Measurements from ENCODE around the gene PPIA.
A peak's percentile ranks its signal among the peaks of the same experiment; 100 is the strongest.
"Not testable (repeated sequence)": the region's sequence is repeated elsewhere in the genome, so short reads cannot be mapped to it uniquely, and the experiment has no call there.

Gene PPIA

GRCh38 chr7:44764081-44764480 lies 32.4 kb upstream of the PPIA start:
- DNase-seq = no peak

DNA sequence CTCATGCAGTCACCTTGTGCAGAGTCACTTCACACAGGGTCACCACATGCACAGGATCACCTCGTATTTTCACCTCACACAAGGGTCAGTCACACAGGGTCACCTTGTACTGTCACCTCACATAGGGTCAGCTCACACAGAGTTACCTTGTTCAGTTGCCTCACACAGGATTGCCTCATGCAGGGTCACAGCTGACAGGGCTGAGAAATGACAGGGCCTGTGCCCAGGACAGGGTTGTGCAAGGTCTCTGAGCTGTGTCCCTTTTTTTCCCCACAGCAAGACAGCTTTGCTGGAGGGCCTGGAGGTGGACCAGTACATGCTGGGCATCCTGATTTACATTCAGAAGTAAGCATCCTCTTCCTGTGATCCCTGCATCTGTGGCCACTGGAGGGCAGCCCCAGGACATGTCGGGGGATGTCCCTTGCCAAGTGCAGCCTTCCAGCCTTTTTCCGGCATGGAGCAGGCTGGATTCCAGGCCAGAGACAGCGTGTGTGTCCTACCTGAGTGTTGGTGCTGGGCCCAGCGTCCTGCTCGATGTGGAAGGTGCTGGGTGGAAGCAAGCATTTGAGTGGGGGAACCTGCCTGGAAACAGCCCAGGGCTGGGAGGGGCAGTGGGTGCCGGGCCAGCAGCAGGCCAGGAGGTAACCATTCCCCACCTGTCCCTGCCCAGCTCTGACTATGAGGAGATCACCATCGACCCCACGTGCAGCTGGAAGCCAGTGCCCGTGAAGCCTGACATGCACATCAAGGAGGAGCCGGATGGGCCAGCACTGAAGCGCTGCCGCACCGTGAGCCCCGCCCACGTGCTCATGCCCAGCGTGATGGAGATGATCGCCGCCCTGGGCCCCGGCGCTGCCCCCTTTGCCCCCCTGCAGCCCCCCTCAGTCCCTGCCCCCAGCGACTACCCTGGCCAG lies 31.6 kb upstream of the PPIA start:
- DNase-seq = no peak

- no peak for DNase-seq
These were observed 30.7 kb upstream of the PPIA start for GRCh38 chr7:44765579-44766415.

- DNase-seq = no peak
These were observed 30.1 kb upstream of the PPIA start for GRCh38 chr7:44766416-44766801.

GRCh38 chr7:44767134-44767911 lies 29.2 kb upstream of the PPIA start:
- no peak for DNase-seq

- DNase-seq = peak in 1 of 5 donors; percentile 17
These were observed 28.4 kb upstream of the PPIA start for GRCh38 chr7:44767912-44768627.

DNA sequence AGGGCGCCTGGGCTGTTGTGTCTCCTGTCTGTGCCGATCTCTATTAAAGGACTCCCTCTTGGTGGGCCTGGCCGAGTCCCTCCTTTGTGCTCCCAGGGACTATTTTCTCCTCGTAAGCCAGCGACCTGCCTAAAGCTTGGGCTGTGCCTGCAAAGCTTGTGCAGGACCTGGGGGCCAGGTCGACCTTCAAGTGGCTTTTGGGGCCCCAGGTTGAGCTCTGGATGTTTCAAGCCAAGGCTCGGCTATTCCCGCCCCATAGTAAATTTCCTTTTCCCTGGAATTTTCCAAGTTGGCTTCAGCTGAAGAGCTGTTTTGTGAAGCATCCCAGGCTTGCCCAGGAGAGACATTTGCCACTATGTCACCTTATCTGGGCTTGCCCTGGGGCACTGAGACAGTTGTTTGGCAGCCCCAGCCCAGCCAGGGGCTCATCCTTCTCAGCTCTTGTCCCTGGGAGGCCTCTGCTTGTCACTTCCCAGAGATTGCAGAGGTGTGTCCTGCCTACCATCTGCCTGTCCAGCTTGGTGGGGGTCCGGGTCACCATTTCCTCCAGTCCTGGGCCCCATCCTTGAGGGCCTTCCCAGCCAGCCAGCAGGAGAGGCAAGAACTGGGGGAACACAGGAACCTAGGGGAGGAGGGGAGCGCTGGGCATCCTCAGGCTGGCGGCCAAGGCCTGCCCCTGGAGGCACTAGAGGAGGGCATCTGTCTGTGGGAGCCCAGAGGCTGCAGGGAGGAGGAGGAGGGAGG lies 27.7 kb upstream of the PPIA start:
- DNase-seq = no peak

- DNase-seq = no peak
These were observed 27.1 kb upstream of the PPIA start for GRCh38 chr7:44769376-44769775.

GRCh38 chr7:44769776-44770294 lies 26.6 kb upstream of the PPIA start:
- peak in 1 of 5 donors; percentile 36 for DNase-seq

DNA sequence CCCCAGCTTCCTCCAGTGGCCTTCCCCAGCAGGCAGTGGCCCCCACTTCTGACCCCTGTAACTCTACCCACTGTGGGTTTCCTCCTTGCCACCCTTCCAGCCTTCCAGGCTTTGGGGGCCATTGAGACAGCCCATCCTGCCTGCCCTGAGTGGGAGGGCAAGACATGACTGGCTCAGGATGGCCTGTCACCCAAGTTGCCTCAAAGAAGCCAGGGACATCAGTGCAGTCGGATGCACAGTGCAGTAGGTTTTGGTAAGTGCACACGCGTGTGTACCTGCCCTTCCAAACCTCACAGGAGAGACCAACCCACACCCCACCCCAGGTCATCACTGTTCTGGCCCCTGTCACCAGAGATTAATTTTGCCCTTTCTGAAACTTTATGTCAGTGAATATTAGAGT lies 25.1 kb upstream of the PPIA start:
- no peak for DNase-seq

GRCh38 chr7:44772440-44772839 lies 24.0 kb upstream of the PPIA start:
- DNase-seq = no peak

DNA sequence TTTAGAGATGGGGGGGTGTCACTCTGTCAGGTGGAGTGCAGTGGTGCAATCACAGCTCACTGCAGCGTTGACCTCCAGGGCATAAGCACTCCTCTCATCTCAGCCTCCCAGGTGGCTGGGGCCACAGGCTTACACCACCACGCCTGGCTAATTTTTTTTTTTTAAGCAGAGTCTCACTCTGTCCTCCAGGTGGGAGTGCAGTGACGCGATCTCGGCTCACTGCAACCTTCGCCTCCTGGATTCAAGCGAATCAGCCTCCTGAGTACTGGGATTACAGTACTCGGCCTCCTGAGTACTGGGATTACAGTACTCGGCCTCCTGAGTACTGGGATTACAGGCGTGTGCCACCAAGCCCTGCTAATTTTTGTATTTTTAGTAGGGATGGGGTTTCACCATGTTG lies 23.6 kb upstream of the PPIA start:
- no peak for DNase-seq

DNA sequence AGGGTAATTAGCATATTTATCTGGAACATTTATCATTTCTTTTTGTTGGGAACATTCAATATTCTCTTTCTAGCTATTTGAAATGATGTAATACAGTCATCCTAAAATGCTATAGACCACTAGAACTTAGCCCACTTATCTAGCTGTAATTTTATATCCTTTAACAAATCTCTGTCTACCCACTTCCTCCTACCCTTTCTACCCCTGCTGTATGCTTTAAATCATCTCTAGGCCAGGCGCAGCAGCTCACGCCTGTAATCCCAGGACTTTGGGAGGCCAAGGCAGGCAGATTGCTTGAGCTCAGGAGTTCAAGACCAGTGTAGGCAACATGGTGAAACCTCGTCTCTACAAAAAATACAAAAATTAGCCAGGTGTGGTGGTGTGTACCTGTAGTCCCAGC lies 22.0 kb upstream of the PPIA start:
- DNase-seq = not testable (repeated sequence)

DNA sequence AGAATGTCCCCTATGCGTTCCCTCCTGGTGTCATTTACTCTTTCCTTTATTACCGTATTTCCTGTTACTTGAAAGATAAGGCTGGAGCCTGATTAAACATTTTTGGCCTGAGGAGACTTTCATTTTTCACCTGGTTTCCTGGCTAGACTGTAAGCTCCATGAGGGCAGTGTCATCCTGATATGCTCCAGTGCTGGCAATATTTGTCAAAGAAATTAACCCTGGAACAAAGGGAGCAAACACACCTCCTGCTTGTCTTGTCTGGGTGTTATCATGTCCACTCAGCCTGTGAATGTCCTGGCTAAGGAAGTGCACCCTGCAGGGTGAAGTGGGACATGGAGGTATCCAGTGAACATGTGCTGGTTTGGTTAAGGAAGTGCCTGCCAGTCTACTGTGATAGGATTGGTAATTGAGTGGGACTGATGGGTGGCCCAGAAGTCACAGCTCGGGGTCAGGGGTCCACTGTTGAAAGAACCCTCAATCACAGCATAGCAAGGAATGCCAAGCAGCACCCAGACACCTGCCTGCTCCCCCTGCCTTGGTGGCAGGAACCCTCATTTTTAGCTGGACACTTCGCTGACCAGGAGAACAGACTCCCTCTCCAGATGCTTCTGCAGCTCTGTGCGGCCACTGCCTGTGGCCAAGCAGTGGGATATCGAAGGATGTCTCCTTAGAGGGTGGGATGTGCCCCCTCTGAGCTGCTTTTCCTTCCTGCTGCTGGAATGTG lies 20.9 kb upstream of the PPIA start:
- DNase-seq = no peak

DNA sequence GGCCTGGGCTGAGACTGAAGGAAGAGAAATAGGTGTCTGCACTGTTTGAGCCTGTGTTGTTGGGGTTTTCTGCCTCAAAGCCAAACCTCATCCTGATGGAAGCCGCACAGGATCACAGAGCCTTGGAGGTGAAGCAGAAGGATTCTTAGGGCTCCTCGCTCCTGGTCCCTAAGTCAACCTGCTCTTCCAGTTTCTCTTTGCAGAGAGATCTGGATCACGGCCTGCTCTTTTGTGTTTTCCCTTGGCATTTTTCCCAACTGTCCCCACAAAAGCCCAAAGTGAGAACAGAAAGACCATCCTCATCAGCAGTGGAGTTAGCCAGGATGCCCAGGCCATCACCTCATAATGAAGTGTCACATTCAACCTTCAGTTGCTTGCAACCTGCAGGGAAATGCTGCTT lies 20.3 kb upstream of the PPIA start:
- DNase-seq = no peak

DNA sequence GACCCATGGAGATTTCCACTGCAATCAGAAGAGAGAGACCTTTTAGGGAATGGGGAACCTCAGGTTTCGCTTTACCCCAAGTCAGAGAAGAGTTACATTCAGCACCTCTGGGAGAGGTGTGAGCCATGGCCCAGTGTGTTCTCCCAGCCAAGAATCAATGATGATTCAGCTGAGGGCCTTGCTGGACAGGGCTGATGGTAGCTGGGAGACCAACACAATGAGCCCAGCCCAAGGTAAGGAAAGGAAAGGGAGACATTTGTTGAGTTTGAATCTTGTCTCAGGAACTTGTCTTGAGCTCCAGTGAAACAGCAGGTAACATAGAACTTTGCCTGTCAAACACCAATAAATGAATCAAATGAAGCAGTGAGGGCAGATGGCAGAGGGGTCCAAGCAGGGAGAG lies 14.0 kb upstream of the PPIA start:
- no peak for DNase-seq

GRCh38 chr7:44783407-44783806 lies 13.1 kb upstream of the PPIA start:
- no peak for DNase-seq

DNA sequence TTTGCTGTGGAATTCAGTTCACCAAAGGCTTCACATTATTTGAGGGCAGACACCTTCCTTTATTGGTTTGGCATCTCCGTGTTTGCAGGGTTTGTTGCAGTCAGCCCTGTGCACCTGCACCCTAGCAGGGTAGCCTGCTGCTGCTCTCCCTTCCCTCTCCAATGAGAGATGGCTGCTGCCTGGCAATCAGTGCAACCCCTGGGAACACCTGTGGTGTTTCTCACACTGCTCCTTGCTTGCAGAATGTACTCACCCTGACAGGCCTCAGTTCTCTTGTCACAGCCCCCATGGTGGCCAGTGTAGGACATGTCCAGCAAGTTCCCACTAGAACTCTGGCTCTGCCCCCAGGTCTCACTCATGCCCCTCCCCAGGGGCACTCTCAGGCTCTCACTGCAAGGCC lies 12.1 kb upstream of the PPIA start:
- DNase-seq = no peak

DNA sequence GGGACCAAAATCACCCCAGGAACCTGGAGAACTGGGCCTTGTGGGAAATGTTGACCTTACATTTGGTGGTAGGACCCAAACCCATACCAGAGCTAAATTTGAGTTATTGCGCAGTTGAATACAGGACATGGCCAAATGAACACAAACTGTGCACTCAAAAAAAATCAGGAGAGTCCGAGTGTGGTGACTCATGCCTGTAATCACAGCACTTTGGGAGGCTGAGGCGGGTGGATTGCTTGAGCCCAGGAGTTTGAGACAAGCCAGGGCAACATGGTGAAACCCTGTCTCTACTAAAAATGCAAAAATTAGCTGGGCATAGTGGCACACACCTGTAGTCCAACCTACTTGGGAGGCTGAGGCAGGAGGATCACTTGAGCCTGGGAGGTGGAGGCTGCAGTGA lies 11.3 kb upstream of the PPIA start:
- not testable (repeated sequence) for DNase-seq

- DNase-seq = no peak
These were observed 9.4 kb upstream of the PPIA start for GRCh38 chr7:44787041-44787440.

- no peak for DNase-seq
These were observed 8.7 kb upstream of the PPIA start for GRCh38 chr7:44787762-44788161.

All from T-helper 1 cell (primary cell).